ENCODE results near the gene MRFAP1L1.

The MRFAP1L1 gene

DNA sequence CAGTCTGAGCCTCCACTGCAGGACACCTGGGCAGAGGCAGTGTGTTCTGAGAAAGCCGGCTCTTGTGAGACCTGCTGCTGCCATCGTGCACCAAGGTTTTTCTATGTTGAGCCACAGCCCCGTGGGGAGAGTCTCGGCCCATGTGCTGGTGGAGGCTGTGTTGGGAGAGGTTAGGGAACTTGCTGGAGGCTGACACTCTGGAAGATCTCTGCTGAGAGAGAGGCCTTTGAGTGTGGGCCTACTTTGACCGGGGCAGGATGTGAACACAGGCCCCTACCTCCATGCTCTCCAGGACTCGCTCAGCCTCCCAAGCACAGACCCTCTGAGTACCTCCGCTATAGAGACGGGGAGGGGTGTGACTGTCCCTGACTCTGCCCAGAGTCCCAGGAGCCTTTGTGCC, 17.3 kb downstream of the MRFAP1L1 start:
- no peak for TF ChIP-seq CTCF (conservative IDR thresholded peaks at IDR 0.05)
- H3K27ac ChIP-seq, result no peak overlapping the region

- TF ChIP-seq CTCF (conservative IDR thresholded peaks at IDR 0.05), result no peak
- peak overlapping the region; percentile 73 for H3K27ac ChIP-seq
Measured at GRCh38 chr4:6689506-6689960, 20.1 kb downstream of the MRFAP1L1 start.

- peak overlapping the region; percentile 73 for H3K27ac ChIP-seq
Measured at GRCh38 chr4:6688879-6689505, 20.7 kb downstream of the MRFAP1L1 start.

DNA sequence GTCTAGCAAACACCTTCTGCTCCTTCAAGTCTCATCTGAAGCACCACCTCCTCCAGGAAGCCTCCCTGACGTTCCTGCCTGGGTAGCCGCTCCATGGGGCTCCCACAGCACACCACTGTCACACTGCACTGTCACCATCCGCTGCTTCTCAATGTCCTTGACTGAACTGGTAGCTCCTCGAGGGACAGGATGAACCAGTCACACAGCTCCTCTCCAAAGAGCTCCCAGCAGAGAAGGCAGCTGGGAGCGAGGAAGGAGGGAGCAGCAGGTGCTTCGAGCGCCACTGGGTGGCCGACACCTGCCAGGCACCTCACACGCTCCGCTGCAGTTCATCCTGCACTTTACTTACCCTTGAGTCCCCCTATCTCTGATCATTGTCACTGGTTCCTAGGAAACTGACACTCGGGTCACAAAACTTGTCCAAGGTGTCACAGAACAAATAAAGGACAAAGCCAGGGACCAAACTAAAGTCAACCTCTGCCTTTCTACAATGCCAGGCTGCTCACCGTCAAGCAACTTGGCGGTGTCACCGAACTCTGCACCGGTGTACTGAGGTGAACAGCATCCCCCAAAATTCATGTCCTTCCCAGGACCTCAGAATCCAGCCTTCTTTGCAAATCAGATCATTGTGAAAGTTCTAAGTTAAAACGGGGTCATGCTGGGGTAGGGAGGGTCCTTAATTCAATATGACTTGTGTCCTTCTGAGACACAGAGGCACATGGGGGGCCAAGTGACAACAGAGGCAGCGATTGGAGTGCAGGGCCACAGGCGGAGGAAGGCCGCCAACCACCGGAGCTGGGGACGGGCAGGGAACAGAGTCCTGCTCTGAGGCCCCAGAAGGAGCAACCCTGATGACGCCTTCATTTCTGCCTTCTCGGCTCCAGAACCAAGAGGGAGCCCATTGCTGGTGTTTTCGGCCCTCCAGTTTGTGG, 21.5 kb downstream of the MRFAP1L1 start:
- H3K27ac ChIP-seq, result peak overlapping the region; percentile 73
- TF ChIP-seq CTCF (conservative IDR thresholded peaks at IDR 0.05), result peak; percentile 83

More at GRCh38 chr4:6688879-6689505, 20.7 kb downstream of the MRFAP1L1 start:
- no peak for TF ChIP-seq CTCF (conservative IDR thresholded peaks at IDR 0.05)

DNA sequence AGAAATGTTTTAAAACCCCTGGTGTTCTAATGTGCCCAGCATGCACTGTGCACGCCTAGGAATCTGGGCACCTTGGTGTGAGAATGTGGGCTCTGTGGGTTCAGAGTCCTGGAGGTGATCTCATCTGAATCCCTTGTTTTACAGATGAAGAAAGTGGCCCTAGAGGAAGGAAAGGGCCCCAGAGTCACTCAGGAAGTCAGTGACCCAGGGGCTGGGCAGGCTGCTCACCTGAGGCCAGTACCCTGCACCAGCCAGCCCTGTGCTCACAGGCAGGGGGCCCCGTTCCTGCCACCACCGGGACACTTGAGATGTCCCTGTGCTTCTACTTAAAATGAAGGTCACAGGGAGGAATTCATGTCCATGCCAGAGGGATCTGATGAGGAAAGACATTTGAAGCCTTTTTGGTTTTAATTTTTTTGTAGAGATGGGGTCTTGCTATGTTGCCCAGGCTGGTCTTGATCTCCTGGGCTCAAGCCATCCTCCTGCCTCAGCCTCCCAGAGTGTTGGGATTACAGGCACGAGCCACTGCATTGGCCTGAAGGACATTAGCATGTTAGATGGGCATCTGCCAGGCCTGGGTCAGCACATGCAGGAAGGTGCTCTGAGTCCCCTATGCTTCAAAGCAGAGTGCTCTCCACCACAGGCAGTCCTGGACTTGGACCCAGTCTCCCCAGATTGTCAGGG, 23.4 kb downstream of the MRFAP1L1 start:
- TF ChIP-seq CTCF (conservative IDR thresholded peaks at IDR 0.05), result no peak
- no peak overlapping the region; the same call in 1 of the 2 replicates for H3K27ac ChIP-seq

- no peak overlapping the region for H3K27ac ChIP-seq
- TF ChIP-seq CTCF (conservative IDR thresholded peaks at IDR 0.05), result no peak
Measured at GRCh38 chr4:6684656-6685055, 25.0 kb downstream of the MRFAP1L1 start.
